ENCODE data around the gene NEGR1. TPM values are rescaled to one million over a fixed set of nuclear protein-coding genes. Genes with fewer than 3 reads are reported as not detected.

The NEGR1 gene
- total and polyA plus RNA-seq, 2 experiments from 2014 or later = 0.57 to 0.94 TPM

- TF ChIP-seq ZNF462 (CRISPR knock-in tag; IDR thresholded peaks at IDR 0.05) (no peak), REST (IDR thresholded peaks at IDR 0.05; ENCODE audit: unreplicated experiment) (no peak), ZNF331 (CRISPR knock-in tag; IDR thresholded peaks at IDR 0.05; ENCODE audit: low read depth) (no peak)
Measured at GRCh38 chr1:71695084-71695483, 587.3 kb downstream of the NEGR1 start (continued).

GRCh38 chr1:71693581-71693980 is 588.8 kb downstream of the NEGR1 start:
- Histone ChIP-seq H3K4me1 (ENCODE audit: insufficient read depth) (no peaks in the 10 kb centered on the region), H2AFZ (no peak overlapping the region), H4K20me1 (replicated peaks; ENCODE audit: insufficient read depth) (no peaks in the 10 kb centered on the region), H3K9me2 (ENCODE audit: insufficient read depth) (no peaks in the 10 kb centered on the region), H3F3A (replicated peaks; ENCODE audit: low read depth) (no peaks in the 10 kb centered on the region), H3K36me3 (ENCODE audit: insufficient read depth) (no peaks in the 10 kb centered on the region), H3K4me2 (no peak overlapping the region), H3K4me3 (no peak overlapping the region), H3K27ac (ENCODE audit: low read depth) (no peak overlapping the region), H3K27me3 (ENCODE audit: insufficient read depth) (no peaks in the 10 kb centered on the region), H3K79me2 (replicated peaks; ENCODE audit: insufficient read depth) (no peaks in the 10 kb centered on the region)
- no peak overlapping the region for H3K27ac Mint-ChIP-seq
- no peak overlapping the region for H3K4me3 Mint-ChIP-seq
- H3K27me3 Mint-ChIP-seq (ENCODE audit: insufficient read depth, low read depth, poor library complexity) = no peaks in the 10 kb centered on the region
- ATAC-seq = no peak
- H3K9me3 Mint-ChIP-seq = no peaks in the 10 kb centered on the region
- no peak for TF ChIP-seq EZH2phosphoT487 (IDR thresholded peaks at IDR 0.05; ENCODE audit: unreplicated experiment)
- no peak for TF ChIP-seq ZNF462 (CRISPR knock-in tag; IDR thresholded peaks at IDR 0.05)
- no peak for TF ChIP-seq EZH2 (IDR thresholded peaks at IDR 0.05; ENCODE audit: low read depth, unreplicated experiment)
- H3K4me1 Mint-ChIP-seq = no peaks in the 10 kb centered on the region
- no peaks in the 10 kb centered on the region for H3K36me3 Mint-ChIP-seq (ENCODE audit: low read depth)
- DNase-seq (ENCODE audit: low spot score) = no peak

Measured in GM23338 (cell line).